ENCODE measurements around the gene YPEL1. TPM values are rescaled to one million over a fixed set of nuclear protein-coding genes. Genes with fewer than 3 reads are reported as not detected.

The YPEL1 gene
- total RNA-seq, 2 donors from 2014 or later, result 20.1 to 25.2 TPM

- ATAC-seq (ENCODE audit: insufficient number of reproducible peaks, low FRiP score, low read depth), result no peak
- peaks cover 0 to 16% of the 10 kb centered on the region in 2 donors for H3K4me1 ChIP-seq (ENCODE audit: control insufficient read depth in 1 of 2, low read depth in 2 of 2)
- H3K27me3 ChIP-seq (replicated peaks; ENCODE audit: insufficient read depth), result no peaks in the 10 kb centered on the region
- no peaks in the 10 kb centered on the region for H3K36me3 ChIP-seq
- no peak overlapping the region for H3K27ac ChIP-seq
- DNase-seq (ENCODE audit: low spot score), result no peak
- H3K4me3 ChIP-seq, result no peak overlapping the region
- H3K9me3 ChIP-seq, result no peaks in the 10 kb centered on the region
- no peak for TF ChIP-seq CTCF (IDR thresholded peaks at IDR 0.05)
Measured at GRCh38 chr22:21663738-21664137, 71.9 kb downstream of the YPEL1 start.

- Histone ChIP-seq H3K4me1 (ENCODE audit: control insufficient read depth in 1 of 2, low read depth in 2 of 2) (peaks cover 0 to 17% of the 10 kb centered on the region in 2 donors), H3K27me3 (replicated peaks; ENCODE audit: insufficient read depth) (no peaks in the 10 kb centered on the region), H3K36me3 (no peaks in the 10 kb centered on the region), H3K9me3 (no peaks in the 10 kb centered on the region), H3K27ac (no peak overlapping the region), H3K4me3 (no peak overlapping the region)
- TF ChIP-seq CTCF (IDR thresholded peaks at IDR 0.05), result no peak
- no peak for ATAC-seq (ENCODE audit: insufficient number of reproducible peaks, low FRiP score, low read depth)
- no peak for DNase-seq (ENCODE audit: low spot score)
Measured at GRCh38 chr22:21661991-21662390, 73.6 kb downstream of the YPEL1 start.

DNA sequence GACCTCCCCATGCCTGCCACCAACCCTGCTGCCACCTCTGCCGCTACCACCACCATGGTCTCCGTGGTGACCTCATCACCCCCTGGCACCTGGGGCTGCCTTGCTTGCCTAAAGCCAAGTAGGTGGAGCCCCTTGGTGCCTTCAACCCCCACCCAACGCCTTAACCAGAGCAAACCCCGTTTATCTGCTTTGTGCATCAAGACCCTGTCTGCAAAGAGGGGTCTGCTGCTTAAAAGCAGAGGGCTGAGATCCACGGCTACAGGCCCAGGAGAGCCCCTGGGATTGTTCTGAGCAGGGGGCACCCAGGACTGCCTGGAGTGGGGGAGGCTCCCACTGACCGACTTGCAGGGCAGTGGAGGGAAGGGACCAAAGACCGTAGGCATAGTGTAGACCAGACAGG is 74.7 kb downstream of the YPEL1 start:
- Histone ChIP-seq H3K4me1 (ENCODE audit: control insufficient read depth in 1 of 2, low read depth in 2 of 2) (peaks cover 0 to 13% of the 10 kb centered on the region in 2 donors), H3K9me3 (no peaks in the 10 kb centered on the region), H3K4me3 (no peak overlapping the region), H3K27me3 (replicated peaks; ENCODE audit: insufficient read depth) (no peaks in the 10 kb centered on the region), H3K27ac (no peak overlapping the region), H3K36me3 (no peaks in the 10 kb centered on the region)
- DNase-seq (ENCODE audit: low spot score), result no peak
- TF ChIP-seq CTCF (IDR thresholded peaks at IDR 0.05), result no peak
- no peak for ATAC-seq (ENCODE audit: insufficient number of reproducible peaks, low FRiP score, low read depth)

DNA sequence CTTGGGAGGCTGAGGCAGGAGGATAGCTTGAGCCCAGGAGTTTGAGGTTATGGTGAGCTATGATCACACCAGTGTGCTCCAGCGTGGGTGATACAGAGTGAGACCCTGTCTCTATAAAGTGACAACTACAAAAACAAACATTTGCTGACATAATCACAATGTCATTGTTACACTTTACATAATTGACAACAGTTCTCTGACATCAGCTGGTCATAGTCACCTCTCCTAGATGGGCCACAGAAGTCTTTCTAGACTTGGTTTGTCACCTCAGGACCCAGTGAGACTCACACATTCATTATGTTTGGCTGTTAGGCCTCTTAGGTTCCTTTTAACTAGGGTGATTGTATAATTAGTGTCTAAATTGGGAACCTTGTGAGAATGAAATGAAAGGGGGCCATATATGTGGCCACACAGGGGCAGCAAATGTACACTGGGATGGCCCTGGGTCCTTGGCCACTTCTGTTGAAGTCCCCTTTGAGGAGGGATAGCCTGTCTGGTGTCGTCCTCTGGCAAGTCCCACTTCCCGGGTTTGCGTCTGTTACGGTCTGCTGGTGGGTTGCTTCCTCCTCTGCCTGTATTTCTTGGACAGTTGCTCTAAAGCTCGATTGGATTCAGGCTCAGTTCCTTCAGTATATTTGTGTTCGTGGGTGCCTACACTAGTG is 75.6 kb downstream of the YPEL1 start:
- TF ChIP-seq CTCF (IDR thresholded peaks at IDR 0.05), result no peak
- Histone ChIP-seq H3K27ac (no peak overlapping the region), H3K27me3 (replicated peaks; ENCODE audit: insufficient read depth) (no peaks in the 10 kb centered on the region), H3K36me3 (no peaks in the 10 kb centered on the region), H3K9me3 (no peaks in the 10 kb centered on the region), H3K4me1 (ENCODE audit: control insufficient read depth in 1 of 2, low read depth in 2 of 2) (peaks cover 0 to 7% of the 10 kb centered on the region in 2 donors), H3K4me3 (no peak overlapping the region)
- no peak for ATAC-seq (ENCODE audit: insufficient number of reproducible peaks, low FRiP score, low read depth)
- DNase-seq (ENCODE audit: low spot score), result no peak

GRCh38 chr22:21657360-21658032 is 78.1 kb downstream of the YPEL1 start:
- Histone ChIP-seq H3K4me3 (peak overlapping the region; percentile 70), H3K4me1 (ENCODE audit: control insufficient read depth in 1 of 2, low read depth in 2 of 2) (peaks cover 0 to 10% of the 10 kb centered on the region in 2 donors), H3K27me3 (replicated peaks; ENCODE audit: insufficient read depth) (no peaks in the 10 kb centered on the region), H3K9me3 (no peaks in the 10 kb centered on the region), H3K36me3 (no peaks in the 10 kb centered on the region), H3K27ac (no peak overlapping the region)
- TF ChIP-seq CTCF (IDR thresholded peaks at IDR 0.05), result peak; percentile 20
- DNase-seq (ENCODE audit: low spot score), result no peak
- no peak for ATAC-seq (ENCODE audit: insufficient number of reproducible peaks, low FRiP score, low read depth)

Measured in thoracic aorta (tissue), 2 donors.